Osteoblast (primary cell): ENCODE measurements around the gene STX18. TPM values are rescaled to one million over a fixed set of nuclear protein-coding genes. Genes with fewer than 3 reads are reported as not detected.
"Not testable (repeated sequence)": the region's sequence is repeated elsewhere in the genome, so short reads cannot be mapped to it uniquely, and the experiment has no call there.

Experiments used
- DNase-seq: peaks from one replicate; pipeline ENCODE4 v3.0.0; 2011; ENCODE audit warnings: low spot score, mixed read lengths; ENCODE audit not compliant: insufficient read length; ENCODE audit errors: missing footprints
- H2AFZ ChIP-seq: 2 replicates; pipeline ENCODE4 v1.6.0; 2011; ENCODE audit warnings: mild to moderate bottlenecking, low read length
- H3K27ac ChIP-seq: 2 replicates; pipeline ENCODE4 v1.5.1; 2011; ENCODE audit warnings: mild to moderate bottlenecking, low read depth, low read length, moderate library complexity
- H3K27me3 ChIP-seq: 2 replicates; pipeline ENCODE4 v1.6.0; 2012; ENCODE audit warnings: mild to moderate bottlenecking, control low read depth, inconsistent platforms, low read length, moderate library complexity; ENCODE audit not compliant: insufficient read depth
- H3K36me3 ChIP-seq: 2 replicates; pipeline ENCODE4 v1.5.1; 2011; ENCODE audit warnings: mild to moderate bottlenecking, low read length, control low read depth, moderate library complexity; ENCODE audit not compliant: insufficient read depth
- H3K4me1 ChIP-seq: 2 replicates; pipeline ENCODE4 v1.5.1; 2011; ENCODE audit warnings: mild to moderate bottlenecking, low read length, control low read depth, moderate library complexity; ENCODE audit not compliant: insufficient read depth
- H3K4me2 ChIP-seq: 2 replicates; pipeline ENCODE4 v1.6.0; 2011; ENCODE audit warnings: mild to moderate bottlenecking, low read length; ENCODE audit not compliant: insufficient read depth
- H3K4me3 ChIP-seq: fragments of 200-600 bp; sonication (generic); 3 replicates; pipeline ENCODE4 v1.5.1; 2012; ENCODE audit warnings: mild to moderate bottlenecking, low read length, inconsistent platforms; ENCODE audit not compliant: insufficient read depth
- H3K79me2 ChIP-seq: 2 replicates; pipeline ENCODE4 v1.6.0; 2012; ENCODE audit warnings: mild to moderate bottlenecking, low read length, control low read depth, inconsistent platforms; ENCODE audit not compliant: insufficient read depth
- H3K9me3 ChIP-seq: 2 replicates; pipeline ENCODE4 v1.5.1; 2011; ENCODE audit warnings: low read depth, low read length, control low read depth
- H4K20me1 ChIP-seq: 2 replicates; pipeline ENCODE4 v1.6.0; 2012; ENCODE audit warnings: mild to moderate bottlenecking, low read length, control low read depth; ENCODE audit not compliant: insufficient read depth
- CTCF ChIP-seq: IDR thresholded peaks from 2 replicates; pipeline ENCODE4 v1.5.1; 2011; ENCODE audit warnings: mild to moderate bottlenecking, low read depth, low read length, moderate library complexity; ENCODE audit errors: extremely low read depth
- total RNA-seq: library from RNA; depleted of rRNA; stranded (reverse); fragments of >200 nt; gene quantifications from 2 replicates; pipeline ENCODE4 v1.2.3, GENCODE V29; 2012

The STX18 gene
- total RNA-seq, 1 donor = 23.9 TPM

- H3K27me3 ChIP-seq = peaks cover 3% of the 10 kb centered on the region
Measured at GRCh38 chr4:4555916-4556315, 14.1 kb upstream of the STX18 start.

GRCh38 chr4:4554234-4554633, 12.4 kb upstream of the STX18 start:
- no peak for DNase-seq
- H2AFZ ChIP-seq = no peak overlapping the region
- no peak overlapping the region for H3K4me2 ChIP-seq

More at GRCh38 chr4:4555916-4556315, 14.1 kb upstream of the STX18 start:
- Histone ChIP-seq H3K79me2 (no peaks in the 10 kb centered on the region), H4K20me1 (no peaks in the 10 kb centered on the region), H3K4me3 (peak overlapping the region; percentile 7), H3K4me2 (peak overlapping the region; percentile 67), H3K4me1 (peaks cover 24% of the 10 kb centered on the region), H3K27ac (no peak overlapping the region), H3K9me3 (no peaks in the 10 kb centered on the region), H2AFZ (no peak overlapping the region), H3K36me3 (no peaks in the 10 kb centered on the region)
- TF ChIP-seq CTCF = no peak
- DNase-seq = peak; percentile 83

GRCh38 chr4:4552042-4552441, 10.2 kb upstream of the STX18 start:
- not testable (repeated sequence) for H3K9me3 ChIP-seq, H4K20me1 ChIP-seq, H3K27ac ChIP-seq, H3K4me2 ChIP-seq, H3K27me3 ChIP-seq, DNase-seq, H3K36me3 ChIP-seq, H3K4me3 ChIP-seq, H3K79me2 ChIP-seq, H2AFZ ChIP-seq
- peaks cover 17% of the 10 kb centered on the region for H3K4me1 ChIP-seq

More at GRCh38 chr4:4554234-4554633, 12.4 kb upstream of the STX18 start:
- Histone ChIP-seq H3K4me3 (no peak overlapping the region), H3K4me1 (peaks cover 17% of the 10 kb centered on the region), H4K20me1 (no peaks in the 10 kb centered on the region), H3K27me3 (no peaks in the 10 kb centered on the region), H3K36me3 (no peaks in the 10 kb centered on the region), H3K27ac (no peak overlapping the region), H3K79me2 (no peaks in the 10 kb centered on the region), H3K9me3 (no peaks in the 10 kb centered on the region)
- TF ChIP-seq CTCF = no peak

GRCh38 chr4:4550161-4550560, 8.3 kb upstream of the STX18 start:
- H2AFZ ChIP-seq, H3K27ac ChIP-seq, H3K4me3 ChIP-seq, H3K27me3 ChIP-seq, H3K4me1 ChIP-seq, H3K9me3 ChIP-seq, H3K79me2 ChIP-seq, H4K20me1 ChIP-seq, DNase-seq, H3K4me2 ChIP-seq, H3K36me3 ChIP-seq: not testable (repeated sequence)

GRCh38 chr4:4549534-4549933, 7.7 kb upstream of the STX18 start:
- Histone ChIP-seq H3K4me2 (no peak overlapping the region), H3K36me3 (no peaks in the 10 kb centered on the region), H3K27me3 (no peaks in the 10 kb centered on the region), H3K9me3 (no peaks in the 10 kb centered on the region), H2AFZ (no peak overlapping the region), H3K27ac (no peak overlapping the region), H3K79me2 (no peaks in the 10 kb centered on the region), H3K4me1 (no peaks in the 10 kb centered on the region), H3K4me3 (no peak overlapping the region), H4K20me1 (no peaks in the 10 kb centered on the region)
- no peak for TF ChIP-seq CTCF
- DNase-seq = peak; percentile 36
